Measurements from ENCODE around the gene TEX50. TPM values are rescaled to one million over a fixed set of nuclear protein-coding genes. Genes with fewer than 3 reads are reported as not detected.
"Not testable (repeated sequence)": the region's sequence is repeated elsewhere in the genome, so short reads cannot be mapped to it uniquely, and the experiment has no call there.

The TEX50 gene, protein sequence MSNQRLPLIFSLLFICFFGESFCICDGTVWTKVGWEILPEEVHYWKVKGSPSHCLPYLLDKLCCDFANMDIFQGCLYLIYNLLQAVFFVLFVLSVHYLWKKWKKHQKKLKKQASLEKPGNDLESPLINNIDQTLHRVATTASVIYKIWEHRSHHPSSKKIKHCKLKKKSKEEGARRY
- not detected for total RNA-seq

DNA sequence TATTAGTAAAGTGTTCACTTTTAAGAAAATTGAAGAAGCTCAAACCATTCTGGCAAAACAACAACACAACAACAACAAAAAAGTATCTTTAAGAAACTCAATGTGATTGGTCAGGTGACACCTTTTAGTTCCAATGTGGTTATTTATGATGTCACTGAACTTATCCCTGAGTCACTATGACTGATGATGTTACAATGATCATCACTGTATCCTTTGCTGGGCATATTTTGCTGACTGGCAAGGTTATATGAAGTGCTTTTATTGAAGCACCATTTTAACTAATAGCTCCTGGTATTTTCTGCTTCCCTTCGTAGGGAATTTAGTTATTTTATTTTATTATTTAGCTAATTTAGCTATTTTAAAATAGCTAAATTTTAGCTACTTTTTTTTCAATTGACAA, at the start of gene TEX50:
Gene TEX50, plus strand, starts transcription at position 223 of the 400 bp plus-strand sequence. CDS start 184 bp downstream, outside the sequence.
- no peak for DNase-seq
- Mint-ChIP-seq H3K4me1 (no peaks in the 10 kb centered on the region), H3K27ac (no peak within 1 kb of the TSS), H3K9me3 (peaks cover 3% of the 10 kb centered on the region), H3K27me3 (peaks cover 2% of the 10 kb centered on the region), H3K36me3 (ENCODE audit: low read depth) (no peaks in the 10 kb centered on the region), H3K4me3 (no peak within 1 kb of the TSS)
- ChIA-PET CTCF (interaction anchor here (1.4 kb wide), 1 partner anchor 206 kb away, joined by 4 read pairs; no protein-coding TSS in a partner anchor), POLR2A (no interaction called here)

DNA sequence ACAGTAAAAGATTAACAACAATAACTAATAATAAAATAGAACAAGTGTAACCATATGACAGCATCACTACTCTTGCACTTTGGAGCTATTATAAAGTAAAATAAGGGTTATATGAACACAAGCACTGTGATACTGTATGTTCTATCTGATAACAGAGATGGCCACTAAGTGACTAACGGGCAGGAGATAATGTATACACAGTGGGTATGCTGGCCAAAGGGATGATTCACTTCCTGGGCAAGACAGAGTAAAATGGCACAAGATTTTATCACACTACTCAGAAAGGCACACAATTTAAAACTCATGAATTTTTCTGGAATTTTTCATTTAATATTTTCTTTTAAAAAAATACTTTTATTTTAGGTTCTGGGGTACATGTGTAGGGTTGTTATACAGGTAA, 44.6 kb upstream of the TEX50 start:
- Mint-ChIP-seq H3K4me3 (no peak overlapping the region), H3K27me3 (no peaks in the 10 kb centered on the region), H3K27ac (no peak overlapping the region), H3K4me1 (no peaks in the 10 kb centered on the region), H3K9me3 (no peaks in the 10 kb centered on the region), H3K36me3 (ENCODE audit: low read depth) (no peaks in the 10 kb centered on the region)
- POLR2A ChIA-PET, result no interaction called here
- CTCF ChIA-PET, result no interaction called here
- no peak for DNase-seq

DNA sequence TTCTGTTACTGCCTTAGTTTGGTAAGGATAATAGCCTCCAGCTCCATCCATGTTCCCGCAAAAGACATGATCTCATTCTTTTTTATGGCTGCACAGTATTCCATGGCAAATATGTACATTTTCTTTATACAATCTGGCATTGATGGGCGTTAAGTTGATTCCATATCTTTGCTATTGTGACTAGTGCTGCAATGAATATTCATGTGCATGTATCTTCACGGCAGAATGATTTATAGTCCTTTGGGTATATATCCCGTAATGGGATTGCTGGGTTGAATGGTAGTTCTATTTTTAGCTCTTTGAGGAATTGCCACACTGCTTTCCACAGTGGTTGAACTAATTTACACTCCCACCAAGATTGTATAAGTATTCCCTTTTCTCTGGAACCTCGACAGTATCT, 44.0 kb upstream of the TEX50 start:
- H3K9me3 Mint-ChIP-seq; CTCF ChIA-PET; H3K4me1 Mint-ChIP-seq; H3K4me3 Mint-ChIP-seq; POLR2A ChIA-PET; H3K27me3 Mint-ChIP-seq; DNase-seq; H3K36me3 Mint-ChIP-seq (ENCODE audit: low read depth); H3K27ac Mint-ChIP-seq: not testable (repeated sequence)

DNA sequence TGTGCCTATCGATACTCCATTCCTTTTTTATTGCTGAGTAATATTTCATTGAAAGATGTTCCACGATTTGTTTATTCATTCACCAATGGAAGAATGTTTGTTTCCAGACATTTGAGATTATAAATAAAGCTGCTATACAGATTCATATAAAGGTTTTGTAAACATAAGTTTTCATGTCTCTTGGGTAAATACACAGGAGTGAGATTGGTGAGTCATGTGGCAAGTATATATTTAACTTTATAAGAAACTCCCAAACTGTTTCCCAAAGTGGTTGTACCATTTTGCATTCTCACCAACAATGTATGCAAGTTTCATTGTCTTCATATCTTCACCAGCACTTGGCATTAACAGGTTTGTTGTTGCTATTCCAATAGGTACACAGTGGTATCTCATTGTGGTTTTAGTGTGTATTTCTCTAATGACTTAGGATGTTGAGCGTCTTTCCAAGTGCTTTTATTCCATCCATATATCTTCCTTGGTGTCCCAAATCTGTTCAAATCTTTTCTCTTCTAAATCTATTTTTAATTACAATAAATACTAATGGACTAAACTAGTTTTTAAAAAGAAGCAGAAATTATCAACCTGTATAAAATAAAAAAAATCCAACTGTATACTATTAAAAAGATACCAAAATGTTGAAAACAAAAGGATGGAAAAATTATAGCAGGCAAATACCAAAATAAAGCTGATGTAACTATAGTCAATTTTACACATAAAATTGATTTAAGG, 38.9 kb upstream of the TEX50 start:
- H3K27me3 Mint-ChIP-seq, result peaks cover 5% of the 10 kb centered on the region
- no peak for DNase-seq
- H3K4me1 Mint-ChIP-seq, result no peaks in the 10 kb centered on the region
- ChIA-PET CTCF (no interaction called here), POLR2A (no interaction called here)
- no peaks in the 10 kb centered on the region for H3K9me3 Mint-ChIP-seq
- H3K4me3 Mint-ChIP-seq, result no peak overlapping the region
- no peaks in the 10 kb centered on the region for H3K36me3 Mint-ChIP-seq (ENCODE audit: low read depth)
- H3K27ac Mint-ChIP-seq, result no peak overlapping the region

DNA sequence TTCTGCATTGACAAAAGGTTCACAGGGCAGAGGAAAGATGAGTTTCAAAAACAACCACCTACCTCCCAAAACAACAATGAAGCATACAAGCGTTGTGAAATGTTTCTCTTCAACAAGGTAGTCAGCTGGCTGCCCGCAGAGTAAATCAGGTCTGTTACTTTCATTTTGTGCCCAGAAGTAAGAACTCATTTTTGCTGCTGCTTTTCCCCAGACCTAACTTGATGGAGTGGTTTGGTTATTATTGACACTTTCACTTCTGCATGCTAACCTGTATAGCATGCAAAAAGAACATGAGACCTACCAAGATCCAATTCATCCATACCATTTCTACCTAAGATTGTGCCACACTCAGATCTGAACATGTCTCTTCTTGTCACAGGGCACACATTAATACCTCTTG, 33.5 kb upstream of the TEX50 start:
- Mint-ChIP-seq H3K27me3 (no peaks in the 10 kb centered on the region), H3K36me3 (ENCODE audit: low read depth) (peaks cover 3% of the 10 kb centered on the region), H3K4me1 (peaks cover 2% of the 10 kb centered on the region), H3K27ac (no peak overlapping the region), H3K4me3 (no peak overlapping the region), H3K9me3 (peaks cover 2% of the 10 kb centered on the region)
- POLR2A ChIA-PET, result no interaction called here
- CTCF ChIA-PET, result no interaction called here
- DNase-seq, result no peak

DNA sequence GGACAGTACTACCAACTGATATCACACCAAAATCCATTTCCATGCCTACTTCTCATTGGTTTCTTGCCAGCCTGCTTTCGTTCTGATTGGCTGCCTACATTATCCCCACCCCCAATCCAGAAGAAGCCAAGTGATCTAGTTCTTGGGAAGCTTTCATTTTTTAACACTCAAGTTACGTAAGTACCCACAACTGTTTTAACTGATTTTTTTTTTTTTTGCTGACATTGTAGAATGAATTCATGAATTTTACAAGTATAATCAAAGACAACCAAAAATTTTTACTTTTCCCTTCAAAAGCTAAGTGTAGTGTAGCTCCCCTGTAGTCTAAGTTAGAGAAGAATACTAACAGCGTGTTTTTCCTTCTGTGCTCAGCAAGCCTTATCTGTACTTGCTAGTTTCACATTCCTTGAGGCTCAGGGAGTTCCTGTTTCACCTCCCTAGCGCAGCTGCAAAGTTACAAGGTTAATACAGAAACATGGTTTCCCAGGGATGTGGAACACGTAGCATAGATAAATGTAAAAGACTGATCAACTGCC, 32.0 kb upstream of the TEX50 start, which contains the start of gene SLC9C2:
Gene SLC9C2, minus strand, starts transcription at position 17 of the 536 bp plus-strand sequence. CDS start 1,296 bp downstream, outside the sequence.
- Mint-ChIP-seq H3K36me3 (ENCODE audit: low read depth) (peaks cover 3% of the 10 kb centered on the region), H3K4me3 (no peak within 1 kb of the TSS), H3K27ac (no peak within 1 kb of the TSS), H3K4me1 (peaks cover 2% of the 10 kb centered on the region), H3K27me3 (no peaks in the 10 kb centered on the region), H3K9me3 (peaks cover 2% of the 10 kb centered on the region)
- ChIA-PET CTCF (no interaction called here), POLR2A (no interaction called here)
- no peak for DNase-seq

DNA sequence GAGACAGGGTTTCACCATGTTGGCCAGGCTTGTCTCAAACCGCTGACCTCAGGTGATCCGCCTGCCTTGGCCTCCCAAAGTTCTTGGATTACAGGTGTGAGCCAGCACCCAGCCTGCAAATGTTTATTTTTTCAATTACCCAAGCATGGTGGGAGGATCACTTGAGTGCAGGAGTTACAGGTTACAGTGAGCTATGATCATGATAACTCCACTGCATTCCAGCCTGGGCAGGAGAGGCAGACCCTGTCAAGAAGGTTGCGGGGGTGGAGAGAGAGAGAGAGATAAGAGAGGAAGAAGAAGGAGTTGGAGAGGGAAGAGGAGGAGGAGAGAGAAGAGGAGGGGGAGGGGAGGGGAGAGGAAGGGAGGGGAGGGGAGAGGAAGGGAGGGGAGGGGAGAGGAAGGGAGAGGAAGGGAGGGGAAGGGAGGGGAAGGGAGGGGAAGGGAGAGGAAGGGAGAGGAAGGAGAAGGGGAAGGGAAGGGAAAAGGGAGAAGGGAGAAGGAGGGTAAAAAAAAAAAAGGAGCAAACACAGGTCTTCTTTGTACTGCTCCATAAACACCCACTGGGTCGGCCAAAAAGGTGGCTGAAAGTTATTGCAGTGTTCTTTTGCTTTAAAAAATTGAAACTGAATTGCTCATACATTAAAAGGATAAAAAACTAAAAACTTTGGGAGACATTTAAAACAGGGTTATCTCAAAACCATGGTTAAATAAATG, 26.5 kb upstream of the TEX50 start:
- no peak overlapping the region for H3K27ac Mint-ChIP-seq
- no peak overlapping the region for H3K4me3 Mint-ChIP-seq
- DNase-seq, result no peak
- no peaks in the 10 kb centered on the region for H3K4me1 Mint-ChIP-seq
- ChIA-PET POLR2A (no interaction called here), CTCF (no interaction called here)
- no peaks in the 10 kb centered on the region for H3K36me3 Mint-ChIP-seq (ENCODE audit: low read depth)
- H3K9me3 Mint-ChIP-seq, result peaks cover 4% of the 10 kb centered on the region
- H3K27me3 Mint-ChIP-seq, result no peaks in the 10 kb centered on the region

DNA sequence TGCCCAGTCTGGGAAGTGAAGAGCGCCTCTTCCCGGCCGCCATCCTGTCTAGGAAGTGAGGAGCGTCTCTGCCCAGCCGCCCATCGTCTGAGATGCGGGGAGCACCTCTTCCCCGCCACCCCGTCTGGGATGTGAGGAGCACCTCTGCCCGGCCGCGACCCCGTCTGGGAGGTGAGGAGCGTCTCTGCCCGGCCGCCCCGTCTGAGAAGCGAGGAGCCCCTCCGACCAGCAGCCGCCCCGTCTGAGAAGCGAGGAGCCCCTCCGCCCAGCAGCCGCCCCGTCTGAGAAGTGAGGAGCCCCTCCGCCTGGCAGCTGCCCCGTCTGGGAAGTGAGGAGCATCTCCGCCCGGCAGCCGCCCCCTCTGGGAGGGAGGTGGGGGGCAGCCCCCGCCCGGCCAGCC, 22.1 kb upstream of the TEX50 start:
- H3K36me3 Mint-ChIP-seq (ENCODE audit: low read depth); H3K4me3 Mint-ChIP-seq; DNase-seq; H3K27ac Mint-ChIP-seq; H3K9me3 Mint-ChIP-seq; H3K4me1 Mint-ChIP-seq; H3K27me3 Mint-ChIP-seq; POLR2A ChIA-PET: not testable (repeated sequence)
- CTCF ChIA-PET, result interaction anchor here (0.6 kb wide), 1 partner anchor 194 kb away, joined by 4 read pairs; no protein-coding TSS in a partner anchor

DNA sequence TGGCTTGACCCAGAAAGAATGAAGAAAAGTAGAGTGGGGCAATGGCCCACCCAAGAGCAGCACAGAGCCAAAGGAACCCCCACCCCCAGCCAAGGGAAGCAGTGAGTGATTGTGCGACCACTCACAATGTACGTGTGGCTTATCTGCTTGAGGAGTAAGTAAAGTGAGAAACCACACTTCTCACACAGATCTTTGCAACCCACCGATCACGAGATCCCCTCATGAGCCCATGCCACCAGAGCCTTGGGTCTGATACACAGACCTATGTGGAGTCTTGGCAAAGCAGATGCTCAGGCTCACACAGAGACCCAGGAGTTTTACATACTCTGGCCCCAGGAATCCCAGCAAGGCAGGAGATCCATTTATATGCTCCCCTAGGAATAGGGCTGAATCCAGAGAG, 18.3 kb upstream of the TEX50 start:
- Mint-ChIP-seq H3K27ac (no peak overlapping the region), H3K27me3 (peaks cover 21% of the 10 kb centered on the region), H3K36me3 (ENCODE audit: low read depth) (peaks cover 7% of the 10 kb centered on the region), H3K4me3 (no peak overlapping the region), H3K9me3 (peaks cover 26% of the 10 kb centered on the region), H3K4me1 (no peaks in the 10 kb centered on the region)
- ChIA-PET CTCF (no interaction called here), POLR2A (no interaction called here)
- DNase-seq, result no peak

DNA sequence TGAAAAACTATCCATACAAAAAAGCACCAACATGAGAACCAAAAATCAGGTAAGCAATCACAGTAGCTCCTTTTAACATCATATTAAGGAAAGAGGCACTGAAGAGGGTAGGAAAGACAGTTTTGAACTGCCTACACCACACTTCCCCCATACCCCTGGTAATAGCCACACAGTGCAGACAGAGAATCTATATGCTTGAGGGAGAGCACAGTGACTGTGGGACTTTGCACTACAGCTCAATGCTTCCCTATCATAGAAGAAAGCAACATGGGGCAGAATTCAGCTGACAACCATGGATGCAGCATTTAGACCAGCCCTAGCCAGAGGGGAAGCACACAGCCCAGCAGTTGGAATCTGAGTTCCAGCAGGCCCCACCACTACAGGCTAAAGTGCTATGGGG, 7.9 kb upstream of the TEX50 start:
- ChIA-PET CTCF (no interaction called here), POLR2A (no interaction called here)
- H3K27ac Mint-ChIP-seq, result no peak overlapping the region
- peaks cover 5% of the 10 kb centered on the region for H3K9me3 Mint-ChIP-seq
- no peaks in the 10 kb centered on the region for H3K4me1 Mint-ChIP-seq
- DNase-seq, result no peak
- no peaks in the 10 kb centered on the region for H3K27me3 Mint-ChIP-seq
- H3K4me3 Mint-ChIP-seq, result no peak overlapping the region
- H3K36me3 Mint-ChIP-seq (ENCODE audit: low read depth), result no peaks in the 10 kb centered on the region

DNA sequence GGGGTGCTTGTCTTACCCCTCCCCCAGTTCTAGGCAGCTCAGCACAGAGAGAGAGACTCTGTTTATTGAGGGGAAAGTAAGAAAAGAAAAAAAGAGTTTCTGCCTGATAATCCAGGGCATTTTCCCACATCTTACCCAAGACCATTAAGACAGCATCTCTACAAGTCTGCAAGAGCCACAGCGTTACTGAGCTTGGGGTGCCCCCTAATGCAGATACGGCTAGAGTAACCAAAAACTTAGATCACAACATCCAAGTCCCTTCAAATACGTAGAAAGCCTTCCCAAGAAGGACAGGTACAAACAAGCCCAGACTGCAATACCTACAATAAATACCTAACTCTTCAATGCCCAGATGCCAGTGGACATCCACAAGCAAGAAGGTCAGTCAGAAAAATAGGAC, 6.2 kb upstream of the TEX50 start:
- Mint-ChIP-seq H3K27me3 (peaks cover 2% of the 10 kb centered on the region), H3K27ac (no peak overlapping the region), H3K4me1 (no peaks in the 10 kb centered on the region), H3K4me3 (no peak overlapping the region), H3K36me3 (ENCODE audit: low read depth) (no peaks in the 10 kb centered on the region), H3K9me3 (no peaks in the 10 kb centered on the region)
- DNase-seq, result no peak
- CTCF ChIA-PET, result no interaction called here
- POLR2A ChIA-PET, result no interaction called here

DNA sequence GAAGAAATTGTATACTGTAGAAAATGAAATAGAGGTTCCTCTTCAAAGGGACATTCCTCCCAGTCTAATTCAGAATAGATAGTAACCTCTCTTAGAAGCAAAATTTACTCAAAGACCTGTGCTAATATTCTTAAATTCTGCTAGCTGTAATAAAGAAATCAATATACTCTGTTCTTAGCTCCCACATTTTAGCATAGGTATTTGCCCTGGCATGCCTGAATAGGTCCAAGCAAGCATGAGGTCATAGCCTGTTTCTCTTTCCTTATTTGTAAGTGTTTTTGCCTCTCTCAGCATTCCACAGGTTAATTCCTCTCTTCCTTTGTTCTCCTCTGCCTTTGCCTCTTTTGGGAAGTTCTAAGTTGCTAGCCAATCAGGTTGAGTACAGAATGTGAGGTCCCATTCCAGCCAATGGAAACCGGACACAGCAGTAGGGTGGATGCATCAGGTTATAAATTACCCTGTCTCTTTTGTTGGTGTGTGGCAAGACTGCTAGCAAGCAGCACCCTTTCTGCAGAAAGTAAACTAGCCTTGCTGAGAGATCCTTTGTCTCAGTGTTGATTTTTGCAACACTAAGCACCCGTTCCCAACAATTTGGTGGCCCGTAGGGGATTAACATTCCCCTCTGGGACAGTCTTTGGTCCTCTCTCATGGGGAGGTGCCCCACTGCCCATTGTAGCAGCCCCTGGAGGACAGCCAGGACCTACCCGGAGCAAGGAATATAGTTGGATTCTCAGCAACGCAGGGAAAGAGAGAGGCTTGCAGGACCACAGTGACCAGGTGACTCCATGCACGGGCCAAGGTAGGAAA, 2.3 kb downstream of the TEX50 start:
- POLR2A ChIA-PET; H3K27me3 Mint-ChIP-seq; CTCF ChIA-PET; H3K9me3 Mint-ChIP-seq; H3K4me1 Mint-ChIP-seq; H3K27ac Mint-ChIP-seq; DNase-seq; H3K36me3 Mint-ChIP-seq (ENCODE audit: low read depth); H3K4me3 Mint-ChIP-seq: not testable (repeated sequence)
